ENCODE data around the gene TPST2. TPM values are rescaled to one million over a fixed set of nuclear protein-coding genes. Genes with fewer than 3 reads are reported as not detected.

TPST2 gene
- total RNA-seq, 1 donor from 2014 or later, result 11.0 TPM

GRCh38 chr22:26576026-26576680, 13.8 kb downstream of the TPST2 start:
- CTCF ChIA-PET, result no interaction called here
- intact Hi-C loops (cut with micrococcal nuclease), result no loop called here
- DNase-seq, result no peak

GRCh38 chr22:26574001-26574723, 15.8 kb downstream of the TPST2 start:
- ATAC-seq (ENCODE audit: low read depth) (no peak), DNase-seq (no peak)
- Mint-ChIP-seq H3K27me3 (no peaks in the 10 kb centered on the region), H3K4me1 (peaks cover 46% of the 10 kb centered on the region), H3K9me3 (no peaks in the 10 kb centered on the region), H3K4me3 (no peak overlapping the region), H3K36me3 (ENCODE audit: low read depth) (no peaks in the 10 kb centered on the region), H3K27ac (peak overlapping the region; percentile 77)
- intact Hi-C loops (cut with micrococcal nuclease), result no loop called here
- ChIA-PET CTCF (no interaction called here), POLR2A (no interaction called here)
- no peak for TF ChIP-seq CTCF (IDR thresholded peaks at IDR 0.05)

More at GRCh38 chr22:26576026-26576680, 13.8 kb downstream of the TPST2 start:
- H3K27me3 Mint-ChIP-seq, result no peaks in the 10 kb centered on the region
- no peaks in the 10 kb centered on the region for H3K9me3 Mint-ChIP-seq
- H3K4me3 Mint-ChIP-seq, result no peak overlapping the region
- TF ChIP-seq CTCF (IDR thresholded peaks at IDR 0.05), result no peak
- H3K27ac Mint-ChIP-seq, result peak overlapping the region; percentile 21
- no peaks in the 10 kb centered on the region for H3K36me3 Mint-ChIP-seq (ENCODE audit: low read depth)
- peaks cover 58% of the 10 kb centered on the region for H3K4me1 Mint-ChIP-seq
- POLR2A ChIA-PET, result no interaction called here
- no peak for ATAC-seq (ENCODE audit: low read depth)

DNA sequence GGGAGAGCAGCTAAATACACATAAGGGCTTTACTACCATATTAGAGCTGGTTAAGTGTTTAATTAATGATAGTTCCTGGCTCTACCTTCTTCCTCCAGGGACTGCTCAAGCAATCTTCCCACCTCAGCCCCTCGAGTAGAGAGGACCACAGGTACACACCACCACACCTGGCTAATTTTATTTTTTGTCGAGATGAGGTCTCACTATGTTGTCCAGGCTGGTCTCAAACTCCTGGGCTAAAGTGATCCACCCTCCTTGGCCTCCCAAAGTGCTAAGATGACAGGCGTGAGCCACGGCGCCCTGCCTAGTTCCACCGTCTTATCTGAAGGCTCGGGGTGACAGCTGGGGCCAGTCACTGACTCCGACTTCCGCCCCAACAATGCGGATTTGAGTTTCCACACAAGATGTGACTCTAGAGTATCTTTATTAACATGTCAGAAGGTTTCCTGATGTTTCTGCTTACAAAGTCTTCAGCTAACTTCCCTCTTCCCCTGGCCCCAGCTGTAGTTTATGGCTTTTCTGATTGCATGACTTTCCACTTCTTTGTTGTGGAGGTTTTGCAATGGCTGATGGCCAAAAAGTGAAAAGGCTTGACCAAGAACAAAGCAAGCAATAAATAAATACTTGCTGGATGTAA, 16.8 kb downstream of the TPST2 start:
- ATAC-seq (ENCODE audit: low read depth) (peak; percentile 34), DNase-seq (no peak)
- TF ChIP-seq CTCF (IDR thresholded peaks at IDR 0.05), result no peak
- peak overlapping the region; percentile 77 for H3K27ac Mint-ChIP-seq
- intact Hi-C loops (cut with micrococcal nuclease), result no loop called here
- CTCF ChIA-PET, result no interaction called here
- POLR2A ChIA-PET, result no interaction called here
- H3K36me3 Mint-ChIP-seq (ENCODE audit: low read depth), result no peaks in the 10 kb centered on the region
- H3K27me3 Mint-ChIP-seq, result no peaks in the 10 kb centered on the region
- H3K4me3 Mint-ChIP-seq, result peak overlapping the region; percentile 17
- H3K9me3 Mint-ChIP-seq, result no peaks in the 10 kb centered on the region
- H3K4me1 Mint-ChIP-seq, result peaks cover 38% of the 10 kb centered on the region

- POLR2A ChIA-PET, result no interaction called here
- CTCF ChIA-PET, result no interaction called here
- no peak overlapping the region for H3K27ac Mint-ChIP-seq
- no peak for TF ChIP-seq CTCF (IDR thresholded peaks at IDR 0.05)
- intact Hi-C loops (cut with micrococcal nuclease), result no loop called here
- H3K36me3 Mint-ChIP-seq (ENCODE audit: low read depth), result no peaks in the 10 kb centered on the region
- peaks cover 31% of the 10 kb centered on the region for H3K4me1 Mint-ChIP-seq
- H3K4me3 Mint-ChIP-seq, result no peak overlapping the region
- DNase-seq (no peak), ATAC-seq (ENCODE audit: low read depth) (no peak)
- H3K27me3 Mint-ChIP-seq, result no peaks in the 10 kb centered on the region
- no peaks in the 10 kb centered on the region for H3K9me3 Mint-ChIP-seq
Measured at GRCh38 chr22:26570864-26571525, 18.9 kb downstream of the TPST2 start.

- no peaks in the 10 kb centered on the region for H3K9me3 Mint-ChIP-seq
- ATAC-seq (ENCODE audit: low read depth) (no peak), DNase-seq (no peak)
- H3K36me3 Mint-ChIP-seq (ENCODE audit: low read depth), result no peaks in the 10 kb centered on the region
- no peak overlapping the region for H3K4me3 Mint-ChIP-seq
- intact Hi-C loops (cut with micrococcal nuclease), result no loop called here
- ChIA-PET CTCF (no interaction called here), POLR2A (no interaction called here)
- no peak overlapping the region for H3K27ac Mint-ChIP-seq
- no peak for TF ChIP-seq CTCF (IDR thresholded peaks at IDR 0.05)
- H3K27me3 Mint-ChIP-seq, result no peaks in the 10 kb centered on the region
- peaks cover 31% of the 10 kb centered on the region for H3K4me1 Mint-ChIP-seq
Measured at GRCh38 chr22:26570115-26570514, 19.8 kb downstream of the TPST2 start.
